GM12874 (cell line): Measurements from ENCODE around the gene CFAP100.

Experiments
- TF ChIP-seq, protein P1 (sequence below): IDR thresholded peaks from 2 replicates; pipeline ENCODE4 v1.5.1; 2011; ENCODE audit warnings: low read depth, mild to moderate bottlenecking, control low read depth, low read length, moderate library complexity; ENCODE audit not compliant: insufficient read depth

The CFAP100 gene

DNA sequence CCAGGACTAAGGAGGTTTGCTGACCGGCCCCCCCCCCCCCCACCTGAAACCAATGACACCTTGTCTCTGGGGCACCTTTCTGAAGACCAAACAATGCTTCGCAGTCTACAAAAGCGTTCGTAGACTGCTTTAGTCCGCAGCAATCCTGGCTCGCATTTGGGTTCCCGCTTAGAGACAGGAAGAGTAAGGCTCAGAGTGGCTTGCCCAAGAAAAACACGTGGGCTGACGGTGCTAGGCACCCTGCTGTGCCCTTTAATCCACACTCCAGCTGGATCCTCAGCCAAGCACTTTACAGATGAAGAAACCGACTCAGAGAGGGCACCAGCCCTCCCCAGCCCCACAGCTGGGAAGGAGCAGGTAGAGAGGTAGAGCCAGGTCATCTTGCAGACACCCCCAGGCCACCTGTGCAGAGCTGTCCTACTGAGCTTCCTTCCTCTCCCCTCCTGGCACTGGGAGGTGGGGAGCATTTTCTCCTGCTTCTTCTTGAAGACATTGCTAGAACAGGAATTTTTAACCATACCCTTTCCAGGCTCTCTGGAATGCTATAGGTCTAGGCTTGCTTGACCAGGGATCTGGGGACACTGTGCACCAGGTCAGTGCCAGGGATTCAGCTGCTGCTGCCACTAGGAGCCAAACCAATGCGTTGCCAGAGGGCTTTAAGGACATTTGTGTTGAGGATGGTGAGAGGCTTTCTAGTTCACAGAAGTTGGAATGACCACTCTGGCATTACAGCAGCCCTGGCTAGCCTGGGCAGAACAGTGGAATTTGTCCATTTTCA, 36.5 kb upstream of the CFAP100 start:
- TF ChIP-seq, protein P1, sequence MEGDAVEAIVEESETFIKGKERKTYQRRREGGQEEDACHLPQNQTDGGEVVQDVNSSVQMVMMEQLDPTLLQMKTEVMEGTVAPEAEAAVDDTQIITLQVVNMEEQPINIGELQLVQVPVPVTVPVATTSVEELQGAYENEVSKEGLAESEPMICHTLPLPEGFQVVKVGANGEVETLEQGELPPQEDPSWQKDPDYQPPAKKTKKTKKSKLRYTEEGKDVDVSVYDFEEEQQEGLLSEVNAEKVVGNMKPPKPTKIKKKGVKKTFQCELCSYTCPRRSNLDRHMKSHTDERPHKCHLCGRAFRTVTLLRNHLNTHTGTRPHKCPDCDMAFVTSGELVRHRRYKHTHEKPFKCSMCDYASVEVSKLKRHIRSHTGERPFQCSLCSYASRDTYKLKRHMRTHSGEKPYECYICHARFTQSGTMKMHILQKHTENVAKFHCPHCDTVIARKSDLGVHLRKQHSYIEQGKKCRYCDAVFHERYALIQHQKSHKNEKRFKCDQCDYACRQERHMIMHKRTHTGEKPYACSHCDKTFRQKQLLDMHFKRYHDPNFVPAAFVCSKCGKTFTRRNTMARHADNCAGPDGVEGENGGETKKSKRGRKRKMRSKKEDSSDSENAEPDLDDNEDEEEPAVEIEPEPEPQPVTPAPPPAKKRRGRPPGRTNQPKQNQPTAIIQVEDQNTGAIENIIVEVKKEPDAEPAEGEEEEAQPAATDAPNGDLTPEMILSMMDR: no peak

GRCh38 chr3:126358816-126359181, 35.9 kb upstream of the CFAP100 start:
- TF ChIP-seq, protein P1: no peak

GRCh38 chr3:126360046-126360713, 34.5 kb upstream of the CFAP100 start:
- TF ChIP-seq, protein P1: no peak

DNA sequence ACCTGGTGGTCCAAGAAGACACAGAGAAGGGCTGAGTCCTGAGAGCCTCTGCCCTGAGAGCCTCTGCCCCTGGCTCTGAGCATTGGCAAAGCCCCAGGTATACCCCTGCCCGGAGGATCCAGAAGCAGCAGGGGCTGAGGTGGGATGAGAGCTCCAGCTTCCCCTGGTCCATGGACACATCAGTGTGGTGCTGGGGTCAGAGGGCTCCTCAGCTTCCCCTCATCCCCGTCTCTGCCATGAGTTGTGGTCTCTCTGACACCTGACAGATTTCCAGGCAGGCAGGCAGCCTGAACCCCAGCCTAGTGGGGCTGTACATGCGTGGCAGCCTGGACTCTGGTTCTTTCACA, 34.0 kb upstream of the CFAP100 start:
- TF ChIP-seq, protein P1: no peak

DNA sequence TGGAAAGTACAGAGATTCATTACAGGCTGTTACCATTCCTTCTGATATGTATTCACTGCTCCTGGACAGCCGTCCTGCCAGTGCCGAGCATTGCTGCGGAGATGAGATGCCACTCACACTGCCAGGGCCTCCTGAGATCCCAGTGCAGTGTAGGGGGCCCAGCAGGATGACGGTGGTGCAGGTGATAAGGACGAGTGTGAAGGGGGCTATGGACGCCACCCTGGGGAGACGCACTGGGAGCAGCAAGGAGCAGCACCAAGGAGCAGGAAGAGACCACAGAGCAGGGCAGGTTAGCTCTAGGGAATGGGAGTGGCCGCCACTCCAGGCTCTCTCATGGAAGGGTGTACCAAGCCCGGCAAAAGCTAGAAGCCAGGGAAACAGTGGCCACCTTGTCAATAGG, 33.5 kb upstream of the CFAP100 start:
- TF ChIP-seq, protein P1: no peak

DNA sequence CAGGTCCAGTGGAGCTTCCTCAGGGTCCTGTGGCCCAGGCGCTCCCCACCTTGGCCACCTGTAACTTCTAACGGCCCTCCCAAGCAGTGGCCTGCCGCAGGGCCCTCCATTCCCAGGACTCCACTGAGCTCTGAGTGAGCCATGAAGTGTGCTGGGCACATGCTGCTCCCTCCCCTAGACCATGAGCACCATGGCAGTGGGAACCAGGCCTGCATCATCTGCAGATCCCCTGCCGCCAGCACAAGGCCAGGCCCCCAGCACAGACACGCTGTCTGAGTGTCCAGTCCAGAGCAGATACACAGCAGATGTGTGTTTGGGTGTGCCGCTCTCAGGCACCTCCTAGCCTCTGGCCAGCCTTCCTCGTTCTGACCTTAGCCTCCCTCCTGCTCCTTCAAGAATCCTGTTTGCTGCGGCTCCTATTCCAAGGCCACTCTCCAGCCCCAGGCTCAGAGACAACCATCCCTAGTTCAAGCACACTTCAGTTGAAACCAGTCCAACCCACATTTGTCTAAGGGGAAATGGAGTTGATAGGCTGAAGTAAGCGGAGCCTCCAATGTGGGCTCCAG, 30.5 kb upstream of the CFAP100 start:
- TF ChIP-seq, protein P1: no peak

DNA sequence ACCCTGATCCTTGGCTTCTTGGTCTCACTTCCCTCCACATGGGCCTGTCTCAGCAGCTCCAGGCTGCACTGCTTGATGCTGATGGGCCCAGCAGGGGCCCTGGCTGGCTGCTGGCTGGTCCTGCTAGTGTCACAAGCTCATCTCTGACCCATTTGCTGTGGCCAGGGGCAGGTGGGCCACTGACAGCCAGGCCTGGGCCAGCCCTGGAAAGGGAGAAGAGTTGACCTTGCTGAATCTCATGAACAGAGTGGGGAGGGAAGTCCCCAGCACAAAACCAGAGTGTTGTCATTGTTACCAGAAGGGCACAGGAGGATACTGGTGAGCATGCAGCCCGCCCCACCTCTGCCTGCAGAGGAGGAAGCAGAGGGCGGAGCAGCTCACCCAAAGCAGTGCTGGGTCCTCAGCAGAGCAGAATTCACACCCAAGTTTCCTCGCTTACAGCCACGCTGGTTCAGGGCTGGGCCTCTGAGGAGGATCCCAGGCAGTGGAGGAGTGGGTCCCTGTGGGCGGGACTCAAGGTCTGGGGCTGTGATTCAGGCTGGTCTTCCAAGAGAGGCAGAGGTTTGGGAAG, 29.9 kb upstream of the CFAP100 start:
- TF ChIP-seq, protein P1: no peak
